OCI-LY1 (cell line): ENCODE results near the gene CENPVL1.
"Not testable (repeated sequence)": the region's sequence is repeated elsewhere in the genome, so short reads cannot be mapped to it uniquely, and the experiment has no call there.

ENCODE experiments used
- H2AFZ ChIP-seq: fragments of 200-600 bp; sonication (generic), shearing (Covaris generic); 2 replicates; pipeline ENCODE4 v1.6.0; 2014; ENCODE audit warnings: antibody characterized with exemption, mild to moderate bottlenecking, low read length
- H3F3A ChIP-seq: fragments of 200-600 bp; sonication (generic), shearing (Covaris generic); 2 replicates; pipeline ENCODE4 v1.6.0; 2014; ENCODE audit warnings: mild to moderate bottlenecking, antibody characterized with exemption, low read length, moderate library complexity; ENCODE audit not compliant: insufficient read depth
- H3K27ac ChIP-seq: fragments of 200-600 bp; sonication (generic); 2 replicates; pipeline ENCODE4 v1.5.1; 2014; ENCODE audit warnings: low read length, mixed run types, mild to moderate bottlenecking, low read depth; ENCODE audit not compliant: poor library complexity, severe bottlenecking
- H3K27me3 ChIP-seq: fragments of 200-600 bp; sonication (generic); 2 replicates; pipeline ENCODE4 v1.6.0; 2014; ENCODE audit warnings: antibody characterized with exemption, mild to moderate bottlenecking, low read length, moderate library complexity; ENCODE audit not compliant: insufficient read depth
- H3K36me3 ChIP-seq: fragments of 200-600 bp; sonication (generic); 2 replicates; pipeline ENCODE4 v1.6.1; 2014; ENCODE audit warnings: mild to moderate bottlenecking, antibody characterized with exemption, low read length, moderate library complexity, mixed read lengths; ENCODE audit not compliant: insufficient read depth
- H3K4me1 ChIP-seq: fragments of 200-600 bp; sonication (generic); 2 replicates; pipeline ENCODE4 v1.5.1; 2014; ENCODE audit warnings: mild to moderate bottlenecking, low read length, moderate library complexity; ENCODE audit not compliant: insufficient read depth, severe bottlenecking
- H3K4me2 ChIP-seq: fragments of 200-600 bp; sonication (generic), shearing (Covaris generic); 2 replicates; pipeline ENCODE4 v1.6.1; 2014; ENCODE audit warnings: low read length
- H3K4me3 ChIP-seq: fragments of 200-600 bp; sonication (generic); 2 replicates; pipeline ENCODE4 v1.5.1; 2014; ENCODE audit warnings: low read length, low read depth, mild to moderate bottlenecking, mixed read lengths; ENCODE audit not compliant: poor library complexity, severe bottlenecking
- H3K79me2 ChIP-seq: fragments of 200-600 bp; shearing (Covaris generic); 2 replicates; pipeline ENCODE4 v1.6.1; 2016; ENCODE audit warnings: mixed run types, low read length, mixed read lengths; ENCODE audit not compliant: insufficient read depth
- H3K9ac ChIP-seq: fragments of 200-600 bp; sonication (generic), shearing (Covaris generic); 2 replicates; pipeline ENCODE4 v1.6.1; 2014; ENCODE audit warnings: mild to moderate bottlenecking, low read length, mixed read lengths
- H3K9me2 ChIP-seq: fragments of 200-600 bp; sonication (generic), shearing (Covaris generic); 2 replicates; pipeline ENCODE4 v1.6.1; 2014; ENCODE audit warnings: low read depth, mild to moderate bottlenecking, low read length, mixed read lengths
- H3K9me3 ChIP-seq: fragments of 200-600 bp; shearing (Covaris generic); 2 replicates; pipeline ENCODE4 v1.6.1; 2014; ENCODE audit warnings: low read length, mixed read lengths
- H4K20me1 ChIP-seq: fragments of 200-600 bp; sonication (generic), shearing (Covaris generic); 2 replicates; pipeline ENCODE4 v1.6.0; 2016; ENCODE audit warnings: mild to moderate bottlenecking, low read length; ENCODE audit not compliant: insufficient read depth
- CTCF ChIP-seq: fragments of 200-600 bp; sonication (generic), shearing (Covaris generic); IDR thresholded peaks from 2 replicates; pipeline ENCODE4 v1.5.1; 2017; ENCODE audit warnings: mild to moderate bottlenecking, antibody characterized with exemption, low read length, moderate library complexity, mixed read lengths
- EZH2 ChIP-seq: fragments of 200-600 bp; sonication (generic), shearing (Covaris generic); IDR thresholded peaks from 2 replicates; pipeline ENCODE4 v1.8.0; 2017; ENCODE audit warnings: borderline replicate concordance, mixed run types, mild to moderate bottlenecking, antibody characterized with exemption, low read length, moderate library complexity, mixed read lengths

Gene CENPVL1

GRCh38 chrX:51694254-51694653 lies 16.1 kb upstream of the CENPVL1 start:
- H3K27ac ChIP-seq: no peak overlapping the region
- H3K9me3 ChIP-seq: no peaks in the 10 kb centered on the region
- no peaks in the 10 kb centered on the region for H3K79me2 ChIP-seq
- H3K4me3 ChIP-seq: no peak overlapping the region
- no peaks in the 10 kb centered on the region for H3K4me1 ChIP-seq
- H3K9me2 ChIP-seq: no peaks in the 10 kb centered on the region
- TF ChIP-seq CTCF: no peak
- no peak for TF ChIP-seq EZH2
- H3K27me3 ChIP-seq: no peaks in the 10 kb centered on the region
- no peaks in the 10 kb centered on the region for H4K20me1 ChIP-seq
- no peak overlapping the region for H3K4me2 ChIP-seq
- no peak overlapping the region for H3K9ac ChIP-seq
- H3K36me3 ChIP-seq: no peaks in the 10 kb centered on the region
- no peaks in the 10 kb centered on the region for H3F3A ChIP-seq
- no peak overlapping the region for H2AFZ ChIP-seq

- TF ChIP-seq EZH2: no peak
- no peak for TF ChIP-seq CTCF
- no peaks in the 10 kb centered on the region for H3F3A ChIP-seq
- no peak overlapping the region for H3K4me2 ChIP-seq
- no peaks in the 10 kb centered on the region for H3K36me3 ChIP-seq
- H3K9ac ChIP-seq: no peak overlapping the region
- no peaks in the 10 kb centered on the region for H3K9me3 ChIP-seq
- H3K27me3 ChIP-seq: no peaks in the 10 kb centered on the region
- no peaks in the 10 kb centered on the region for H4K20me1 ChIP-seq
- no peak overlapping the region for H3K27ac ChIP-seq
- no peaks in the 10 kb centered on the region for H3K9me2 ChIP-seq
- no peaks in the 10 kb centered on the region for H3K4me1 ChIP-seq
- no peak overlapping the region for H2AFZ ChIP-seq
- H3K79me2 ChIP-seq: no peaks in the 10 kb centered on the region
- H3K4me3 ChIP-seq: no peak overlapping the region
Observed at GRCh38 chrX:51697397-51697796, 12.9 kb upstream of the CENPVL1 start.

GRCh38 chrX:51712943-51713647 lies 2.8 kb downstream of the CENPVL1 start:
- not testable (repeated sequence) for H2AFZ ChIP-seq, H3K79me2 ChIP-seq, H3K27me3 ChIP-seq, H3K27ac ChIP-seq, H3K36me3 ChIP-seq, H4K20me1 ChIP-seq, H3K9me3 ChIP-seq, H3K4me2 ChIP-seq, H3K4me1 ChIP-seq, H3K9ac ChIP-seq, H3K9me2 ChIP-seq, H3F3A ChIP-seq, H3K4me3 ChIP-seq

GRCh38 chrX:51728202-51728601 lies 17.9 kb downstream of the CENPVL1 start:
- Histone ChIP-seq H3K36me3 (no peaks in the 10 kb centered on the region), H3K27me3 (no peaks in the 10 kb centered on the region), H4K20me1 (no peaks in the 10 kb centered on the region), H3K27ac (no peak overlapping the region), H3K9me2 (no peaks in the 10 kb centered on the region), H3K9ac (no peak overlapping the region), H3K4me1 (no peaks in the 10 kb centered on the region), H3F3A (no peaks in the 10 kb centered on the region), H3K79me2 (no peaks in the 10 kb centered on the region), H3K9me3 (no peaks in the 10 kb centered on the region), H3K4me2 (no peak overlapping the region), H3K4me3 (no peak overlapping the region), H2AFZ (no peak overlapping the region)
- TF ChIP-seq CTCF (no peak), EZH2 (no peak)
